Kidney epithelial cell (primary cell): ENCODE measurements around the gene TTC19. TPM values are rescaled to one million over a fixed set of nuclear protein-coding genes. Genes with fewer than 3 reads are reported as not detected.
"Not testable (repeated sequence)": the region's sequence is repeated elsewhere in the genome, so short reads cannot be mapped to it uniquely, and the experiment has no call there.

Experiments used
- DNase-seq: peaks from one replicate; pipeline ENCODE4 v3.0.0-alpha.2; 2010; ENCODE audit warnings: low read depth
- H3K27me3 ChIP-seq: 2 replicates; pipeline ENCODE4 v1.6.0; 2011; ENCODE audit warnings: low read length; ENCODE audit not compliant: control insufficient read depth, insufficient read depth
- H3K36me3 ChIP-seq: 2 replicates; pipeline ENCODE4 v1.5.1; 2011; ENCODE audit warnings: low read length; ENCODE audit not compliant: control insufficient read depth, insufficient read depth
- H3K4me3 ChIP-seq: 2 replicates; pipeline ENCODE4 v1.5.1; 2011; ENCODE audit warnings: low read depth, mild to moderate bottlenecking, control low read depth, low read length
- total RNA-seq: library from RNA; depleted of rRNA; stranded (reverse); fragments of >200 nt; gene quantifications from 2 replicates; pipeline ENCODE4 v1.2.3, GENCODE V29; 2015
- TF ChIP-seq, protein P1 (sequence below): IDR thresholded peaks from 2 replicates; pipeline ENCODE4 v1.5.1; 2011; ENCODE audit warnings: mild to moderate bottlenecking, moderate library complexity, low read length, control low read depth, inconsistent platforms; ENCODE audit not compliant: insufficient read depth, poor library complexity, severe bottlenecking

The TTC19 gene
- total RNA-seq, 1 donor from 2014 or later, result 71.2 TPM

GRCh38 chr17:16044487-16044886 lies 44.9 kb downstream of the TTC19 start:
- Histone ChIP-seq H3K4me3 (no peak overlapping the region), H3K36me3 (peaks cover 3% of the 10 kb centered on the region), H3K27me3 (no peaks in the 10 kb centered on the region)
- TF ChIP-seq, protein P1, sequence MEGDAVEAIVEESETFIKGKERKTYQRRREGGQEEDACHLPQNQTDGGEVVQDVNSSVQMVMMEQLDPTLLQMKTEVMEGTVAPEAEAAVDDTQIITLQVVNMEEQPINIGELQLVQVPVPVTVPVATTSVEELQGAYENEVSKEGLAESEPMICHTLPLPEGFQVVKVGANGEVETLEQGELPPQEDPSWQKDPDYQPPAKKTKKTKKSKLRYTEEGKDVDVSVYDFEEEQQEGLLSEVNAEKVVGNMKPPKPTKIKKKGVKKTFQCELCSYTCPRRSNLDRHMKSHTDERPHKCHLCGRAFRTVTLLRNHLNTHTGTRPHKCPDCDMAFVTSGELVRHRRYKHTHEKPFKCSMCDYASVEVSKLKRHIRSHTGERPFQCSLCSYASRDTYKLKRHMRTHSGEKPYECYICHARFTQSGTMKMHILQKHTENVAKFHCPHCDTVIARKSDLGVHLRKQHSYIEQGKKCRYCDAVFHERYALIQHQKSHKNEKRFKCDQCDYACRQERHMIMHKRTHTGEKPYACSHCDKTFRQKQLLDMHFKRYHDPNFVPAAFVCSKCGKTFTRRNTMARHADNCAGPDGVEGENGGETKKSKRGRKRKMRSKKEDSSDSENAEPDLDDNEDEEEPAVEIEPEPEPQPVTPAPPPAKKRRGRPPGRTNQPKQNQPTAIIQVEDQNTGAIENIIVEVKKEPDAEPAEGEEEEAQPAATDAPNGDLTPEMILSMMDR, result no peak
- no peak for DNase-seq

- peaks cover 3% of the 10 kb centered on the region for H3K36me3 ChIP-seq
- no peak overlapping the region for H3K4me3 ChIP-seq
- H3K27me3 ChIP-seq, result no peaks in the 10 kb centered on the region
- DNase-seq, result no peak
- TF ChIP-seq, protein P1, result no peak
These were observed 47.3 kb downstream of the TTC19 start for GRCh38 chr17:16046966-16047365.

- no peak overlapping the region for H3K4me3 ChIP-seq
- peaks cover 3% of the 10 kb centered on the region for H3K36me3 ChIP-seq
- DNase-seq, result no peak
- TF ChIP-seq, protein P1, result no peak
- H3K27me3 ChIP-seq, result no peaks in the 10 kb centered on the region
These were observed 49.3 kb downstream of the TTC19 start for GRCh38 chr17:16048811-16049449.

- no peak for DNase-seq
- H3K27me3 ChIP-seq, result no peaks in the 10 kb centered on the region
- H3K4me3 ChIP-seq, result no peak overlapping the region
- TF ChIP-seq, protein P1, result no peak
- H3K36me3 ChIP-seq, result no peaks in the 10 kb centered on the region
These were observed 51.2 kb downstream of the TTC19 start for GRCh38 chr17:16050844-16051243.

- H3K27me3 ChIP-seq, result no peaks in the 10 kb centered on the region
- DNase-seq, result no peak
- TF ChIP-seq, protein P1, result no peak
- H3K36me3 ChIP-seq, result no peaks in the 10 kb centered on the region
- H3K4me3 ChIP-seq, result no peak overlapping the region
These were observed 52.9 kb downstream of the TTC19 start for GRCh38 chr17:16052486-16052885.

GRCh38 chr17:16055139-16055538 lies 55.5 kb downstream of the TTC19 start:
- not testable (repeated sequence) for H3K4me3 ChIP-seq, H3K27me3 ChIP-seq, H3K36me3 ChIP-seq, DNase-seq
